Myocyte (in vitro differentiated cells): ENCODE measurements around the gene EBI3. TPM values are rescaled to one million over a fixed set of nuclear protein-coding genes. Genes with fewer than 3 reads are reported as not detected.
"Not testable (repeated sequence)": the region's sequence is repeated elsewhere in the genome, so short reads cannot be mapped to it uniquely, and the experiment has no call there.

Experiments
- DNase-seq: peaks from one replicate; pipeline ENCODE4 v3.0.0-alpha.2; 2012; ENCODE audit warnings: low read depth
- total RNA-seq: library from RNA; depleted of rRNA; stranded (reverse); fragments of >200 nt; gene quantifications from 2 replicates; pipeline ENCODE4 v1.2.3, GENCODE V29; 2014

The EBI3 gene
- total RNA-seq, 1 donor from 2014 or later, result 0.11 TPM

GRCh38 chr19:4199699-4200293 lies 29.5 kb upstream of the EBI3 start:
- no peak for DNase-seq

- no peak for DNase-seq
These were observed 28.3 kb upstream of the EBI3 start for GRCh38 chr19:4200940-4201542.

GRCh38 chr19:4201798-4202197 lies 27.5 kb upstream of the EBI3 start:
- no peak for DNase-seq

- DNase-seq, result peak; percentile 44
These were observed 22.4 kb upstream of the EBI3 start for GRCh38 chr19:4206818-4207484.

- peak; percentile 26 for DNase-seq
These were observed 20.8 kb upstream of the EBI3 start for GRCh38 chr19:4208385-4209094.

GRCh38 chr19:4210166-4210731 lies 19.1 kb upstream of the EBI3 start:
- no peak for DNase-seq

GRCh38 chr19:4213116-4213515 lies 16.2 kb upstream of the EBI3 start:
- DNase-seq, result no peak

GRCh38 chr19:4215807-4216206 lies 13.5 kb upstream of the EBI3 start:
- DNase-seq, result no peak

- DNase-seq, result no peak
These were observed 12.5 kb upstream of the EBI3 start for GRCh38 chr19:4216846-4217245.

- no peak for DNase-seq
These were observed 11.7 kb upstream of the EBI3 start for GRCh38 chr19:4217429-4218264.

GRCh38 chr19:4218523-4218922 lies 10.8 kb upstream of the EBI3 start:
- DNase-seq, result not testable (repeated sequence)

- DNase-seq, result no peak
These were observed 9.1 kb upstream of the EBI3 start for GRCh38 chr19:4220188-4220587.

GRCh38 chr19:4224470-4224869 lies 4.9 kb upstream of the EBI3 start:
- DNase-seq, result no peak

- no peak for DNase-seq
These were observed 3.4 kb upstream of the EBI3 start for GRCh38 chr19:4225885-4226284.

GRCh38 chr19:4227771-4228170 lies 1.6 kb upstream of the EBI3 start:
- no peak for DNase-seq

- no peak for DNase-seq
These were observed 551 bp upstream of the EBI3 start for GRCh38 chr19:4228765-4229178.

GRCh38 chr19:4230237-4230636 lies 914 bp downstream of the EBI3 start:
- not testable (repeated sequence) for DNase-seq

GRCh38 chr19:4231521-4231920 lies 2.2 kb downstream of the EBI3 start:
- not testable (repeated sequence) for DNase-seq

- DNase-seq, result not testable (repeated sequence)
These were observed 2.8 kb downstream of the EBI3 start for GRCh38 chr19:4232139-4232538.

- peak; percentile 44 for DNase-seq
These were observed 3.4 kb downstream of the EBI3 start for GRCh38 chr19:4232614-4233281.
